HUDEP-2 (cell line): Measurements from ENCODE around the gene PCDH15.
A peak's percentile ranks its signal among the peaks of the same experiment; 100 is the strongest.

Experiments used
- DNase-seq, 76 experiments: peaks; one replicate each; lab custom pipeline; 2025; ENCODE audit not compliant: unreplicated experiment in 76 of 76; lab: John Stamatoyannopoulos, UW

PCDH15 gene

DNA sequence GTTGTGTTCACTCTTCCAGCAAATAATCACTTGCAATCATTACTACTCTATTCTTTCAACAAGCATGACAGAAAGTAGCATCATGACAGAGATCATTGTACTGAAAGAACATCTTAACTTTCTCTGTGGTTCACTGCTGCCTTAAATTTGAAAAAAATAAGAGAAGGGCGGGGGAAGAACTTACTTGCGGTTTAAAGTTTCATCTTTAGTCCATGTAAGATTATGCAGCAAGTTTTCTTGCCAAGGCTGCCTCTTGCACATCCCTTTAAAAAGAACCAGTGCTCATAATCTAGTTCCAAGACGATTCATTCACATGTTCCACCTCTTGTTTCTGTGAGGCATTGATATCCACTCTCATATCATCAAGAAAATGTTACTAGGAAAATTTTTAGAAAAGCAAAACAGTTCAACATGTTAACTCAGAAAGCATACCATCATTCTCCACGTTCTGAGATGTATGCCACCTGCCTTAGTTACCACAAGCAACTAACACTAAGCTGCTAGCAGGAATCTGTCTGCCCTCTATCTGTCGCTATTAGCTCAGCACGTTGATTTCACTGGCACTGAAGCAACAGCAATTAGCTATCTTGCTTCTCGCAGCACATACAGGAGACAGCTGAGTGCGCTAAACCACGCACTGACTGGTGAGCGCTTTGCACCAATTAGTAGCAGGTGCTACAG is at the start of gene PCDH15:
PCDH15 (minus strand) TSS at position 491 of the 681 bp plus-strand sequence. CDS start 136,969 bp downstream, outside the sequence.
- DNase-seq, result peak in 4 of 76 experiments; percentile 0 to 47 (median 28)

DNA sequence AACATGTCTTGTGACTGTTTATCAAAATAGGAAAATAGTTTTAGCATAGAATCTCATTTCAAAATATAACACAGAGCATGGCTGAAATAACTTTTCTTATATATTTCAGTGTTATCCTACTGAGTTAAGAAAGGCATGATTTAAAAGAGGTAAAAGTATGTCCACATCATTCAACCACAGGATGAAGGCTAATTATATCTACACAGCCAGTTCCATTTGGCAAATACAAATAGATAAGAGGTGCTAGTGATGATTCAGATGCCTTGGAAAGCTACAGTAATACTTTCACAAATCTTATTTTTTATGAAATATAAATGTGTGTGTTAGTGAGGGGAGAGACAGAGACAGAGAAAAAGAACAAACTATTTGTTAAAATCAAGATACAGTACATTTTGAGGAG is 42.9 kb upstream of the PCDH15 start:
- no peak for DNase-seq

DNA sequence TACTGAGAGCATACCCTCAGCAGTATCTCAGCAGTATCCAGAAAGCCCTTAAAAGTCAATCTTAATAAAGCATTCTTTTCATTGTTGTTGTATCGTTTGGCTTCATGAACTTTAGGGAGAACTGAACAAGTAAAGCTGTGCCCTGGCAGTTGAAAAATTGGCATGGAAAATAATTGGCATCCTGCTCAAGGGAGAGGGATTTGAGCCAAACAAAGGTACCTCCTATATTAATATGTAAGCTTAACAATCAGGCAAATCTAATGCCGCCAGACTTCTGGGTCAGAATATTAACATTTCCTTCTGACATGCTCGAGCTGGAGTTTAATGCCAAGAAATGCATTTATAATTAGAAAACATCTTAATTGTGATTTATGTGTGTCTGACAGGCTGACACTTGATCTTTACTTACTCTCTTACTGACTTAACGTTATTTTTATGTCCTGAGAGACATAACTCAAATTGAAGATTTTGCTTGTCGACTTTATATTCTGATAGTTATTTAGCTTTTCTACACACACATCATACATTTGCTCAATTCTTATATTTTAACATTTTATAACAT is 42.1 kb upstream of the PCDH15 start:
- no peak for DNase-seq

DNA sequence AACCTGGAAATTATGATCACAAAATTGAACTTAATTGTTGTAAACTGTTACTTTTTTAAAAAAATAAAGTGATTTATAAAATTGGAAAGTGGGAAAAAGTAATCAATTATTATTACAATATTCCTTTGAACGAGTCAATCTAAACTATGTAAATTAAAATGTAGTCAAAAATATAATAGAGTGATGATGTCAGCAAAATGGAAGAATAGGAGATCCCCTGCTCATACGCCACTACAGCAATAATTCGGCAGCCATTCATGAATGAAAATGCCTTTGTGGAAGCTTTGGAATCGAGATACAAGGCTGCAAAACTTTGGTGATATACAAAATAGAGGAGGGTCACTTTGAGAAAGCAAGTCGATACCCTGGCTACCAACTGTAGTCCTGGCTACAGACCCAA is 36.4 kb upstream of the PCDH15 start:
- no peak for DNase-seq

DNA sequence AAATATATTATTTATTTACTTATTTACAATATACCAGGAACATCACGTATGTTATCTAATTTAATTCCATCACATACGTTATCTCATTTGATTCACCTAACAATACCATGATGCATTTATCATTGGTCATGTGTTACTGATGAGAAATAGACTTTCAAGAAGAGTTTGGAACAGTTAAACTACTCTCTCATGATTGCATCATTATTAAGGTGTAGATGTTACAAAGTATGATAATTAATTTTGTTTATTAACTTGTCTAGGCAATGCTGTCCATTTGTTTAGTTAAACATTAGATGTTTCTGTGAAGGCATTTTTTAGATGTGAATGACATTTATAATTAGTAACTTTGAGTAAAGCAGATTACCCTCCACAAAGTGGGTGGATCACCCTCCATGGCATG is 32.0 kb upstream of the PCDH15 start:
- no peak for DNase-seq

DNA sequence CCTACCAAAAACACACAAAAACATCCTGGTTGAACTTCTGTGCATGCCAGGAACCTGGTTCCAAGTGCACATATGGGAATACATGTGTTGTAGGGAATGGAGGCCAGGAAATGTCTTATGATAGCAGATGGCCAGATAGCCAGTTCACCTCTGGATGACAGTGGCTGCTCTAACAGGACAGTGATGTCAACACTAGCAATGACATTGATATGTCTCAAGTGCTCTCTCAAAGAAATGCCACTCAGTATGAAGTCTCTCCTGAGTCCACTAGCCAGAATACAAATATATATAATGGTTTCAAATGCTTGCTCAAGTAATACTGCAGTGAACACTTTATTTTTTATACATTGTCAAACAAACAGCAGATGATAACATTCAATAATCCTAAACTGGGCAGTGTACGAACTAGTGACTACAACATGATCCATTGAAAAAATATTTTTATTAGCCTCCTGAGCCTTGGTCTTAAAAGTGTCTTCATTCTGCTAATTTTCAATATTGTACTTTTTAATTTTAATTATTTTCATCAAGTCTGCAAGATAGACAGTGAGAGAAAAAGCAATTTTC is 26.0 kb upstream of the PCDH15 start:
- DNase-seq, result no peak

DNA sequence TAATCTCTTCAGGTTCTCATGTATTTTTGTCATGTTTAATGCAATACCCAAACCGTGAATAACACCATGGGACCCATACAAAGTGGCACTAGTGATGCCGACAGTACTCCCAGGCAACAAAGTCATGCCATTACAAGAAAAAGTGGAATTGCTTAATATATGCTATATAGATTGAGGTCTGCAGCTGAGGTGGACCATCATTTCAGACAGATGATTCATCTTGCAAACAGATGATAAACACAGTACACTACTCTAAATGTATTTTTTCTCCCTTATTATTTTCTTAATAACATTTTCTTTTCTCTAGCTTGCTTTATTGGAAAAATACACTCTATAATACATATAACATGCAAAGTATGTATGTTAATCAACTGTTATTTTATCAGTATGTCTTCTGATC is 14.6 kb upstream of the PCDH15 start:
- DNase-seq, result no peak

DNA sequence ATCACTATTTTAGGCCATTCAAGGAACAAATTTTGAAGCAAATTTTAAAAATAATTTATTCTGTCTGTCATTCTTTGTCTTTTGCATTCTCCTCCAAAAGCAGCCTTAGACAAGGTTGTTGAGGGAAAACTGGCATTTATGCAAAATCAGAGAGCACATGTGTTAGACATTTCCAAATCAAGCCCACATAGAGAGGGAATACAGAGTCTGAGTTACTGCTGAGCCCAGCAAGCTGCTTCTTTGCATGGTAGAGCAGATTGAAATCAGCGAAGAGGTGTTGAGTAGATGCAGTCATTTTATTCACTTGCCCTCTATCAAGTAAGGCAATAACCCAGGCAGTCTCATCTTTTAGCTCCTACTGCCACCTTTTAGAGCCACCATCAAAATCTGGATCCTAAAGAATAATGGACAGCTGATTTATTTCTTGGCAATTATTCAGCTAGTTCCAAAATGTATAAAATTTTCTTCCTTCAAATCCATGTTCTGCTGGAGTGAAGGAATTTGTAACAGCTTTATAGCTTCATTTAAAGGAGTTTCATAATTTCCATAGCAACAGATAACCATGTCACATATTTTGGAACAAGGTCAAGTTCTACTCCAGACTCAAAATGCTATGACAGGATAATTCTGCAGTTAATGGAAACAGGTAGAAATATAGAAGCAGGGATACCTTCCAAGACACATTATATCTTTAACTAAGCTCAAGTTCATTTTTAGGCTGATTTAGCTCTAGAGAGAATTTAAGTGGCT is 7.3 kb upstream of the PCDH15 start:
- no peak for DNase-seq

DNA sequence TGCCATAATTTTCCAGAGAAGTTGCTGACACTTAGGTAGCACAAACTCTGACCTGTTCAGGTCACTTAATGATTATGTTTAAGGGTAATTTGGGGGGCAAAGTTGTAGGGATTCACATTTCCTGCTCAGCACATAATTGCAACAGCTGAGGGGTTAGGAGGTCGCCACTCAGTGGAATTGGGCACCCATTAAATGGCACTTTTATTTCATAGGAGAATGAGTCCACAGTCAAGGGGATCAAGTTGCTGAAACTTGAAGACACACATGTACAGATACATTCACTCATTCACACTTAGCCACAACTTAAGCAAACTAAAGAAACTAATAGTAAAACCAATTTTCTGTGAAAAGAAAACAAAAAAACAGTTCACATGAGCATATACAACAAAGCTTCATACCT is 1.5 kb downstream of the PCDH15 start:
- no peak for DNase-seq

DNA sequence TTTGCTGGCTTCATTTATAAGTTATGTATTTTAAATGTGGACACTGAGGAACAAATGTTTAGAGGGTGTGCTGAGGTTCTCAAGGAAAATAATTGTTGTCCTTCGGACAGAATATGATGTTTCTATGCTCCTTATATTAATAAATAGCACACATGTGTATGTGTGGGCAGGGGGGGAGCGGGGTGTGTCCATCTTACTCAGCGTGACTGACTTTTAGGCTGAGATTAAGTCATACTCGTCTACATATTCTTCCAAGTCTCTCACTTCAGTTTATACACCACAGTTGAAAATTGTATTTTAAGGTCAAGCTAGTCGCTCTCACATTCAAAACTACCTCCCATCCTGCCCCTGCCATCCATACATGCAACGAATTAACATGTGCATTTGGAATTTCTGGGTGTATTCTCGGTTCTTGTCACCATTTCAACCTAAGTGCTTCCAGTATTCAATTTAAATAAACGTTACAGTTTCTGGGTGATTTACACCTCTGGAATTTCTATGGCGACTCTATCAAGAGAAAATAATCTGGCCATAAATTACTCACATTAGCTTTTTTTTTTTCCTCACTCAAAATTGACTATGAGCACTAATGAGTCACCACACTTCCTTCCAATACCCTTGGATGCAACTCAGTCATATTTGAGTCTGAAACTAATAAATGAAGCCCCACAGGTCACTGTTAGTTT is 3.3 kb downstream of the PCDH15 start:
- DNase-seq, result no peak

DNA sequence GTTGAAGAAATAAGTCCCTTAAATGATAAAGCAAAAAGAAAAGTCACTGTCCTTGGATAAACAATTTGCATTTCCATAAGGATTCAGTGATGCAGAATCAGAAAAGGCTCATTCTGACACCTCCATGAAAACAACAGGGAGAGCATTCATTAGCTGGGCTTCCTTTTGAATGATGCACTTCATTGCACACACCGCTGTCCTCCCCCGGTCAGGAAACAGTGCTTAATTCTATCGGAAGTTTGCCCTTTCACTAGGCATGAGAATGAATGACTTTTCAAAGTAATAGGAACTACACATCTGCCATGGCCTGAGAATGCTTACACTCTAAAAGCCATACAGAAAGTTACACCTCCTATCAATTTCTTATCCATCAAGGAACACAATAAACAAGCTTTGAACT is 4.2 kb downstream of the PCDH15 start:
- DNase-seq, result no peak

DNA sequence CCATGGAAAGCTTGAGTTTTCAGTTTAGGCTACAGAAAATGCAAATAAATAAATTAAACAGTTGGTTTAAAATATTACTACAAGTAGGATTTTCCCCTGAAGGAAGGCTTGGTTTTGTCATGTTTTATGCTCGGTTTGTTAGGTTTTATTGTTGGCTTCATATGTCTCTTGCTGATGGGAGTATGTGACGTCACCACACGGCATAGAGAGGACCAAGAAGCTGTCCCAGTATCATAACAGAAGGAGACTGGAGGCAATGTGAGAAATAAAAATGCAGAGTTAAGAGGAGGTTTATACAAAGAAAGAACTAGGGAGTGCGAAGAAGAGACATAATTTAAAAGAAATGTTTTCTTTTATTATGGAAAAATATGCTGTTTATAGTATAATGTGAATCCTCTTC is 24.4 kb downstream of the PCDH15 start:
- DNase-seq, result no peak

DNA sequence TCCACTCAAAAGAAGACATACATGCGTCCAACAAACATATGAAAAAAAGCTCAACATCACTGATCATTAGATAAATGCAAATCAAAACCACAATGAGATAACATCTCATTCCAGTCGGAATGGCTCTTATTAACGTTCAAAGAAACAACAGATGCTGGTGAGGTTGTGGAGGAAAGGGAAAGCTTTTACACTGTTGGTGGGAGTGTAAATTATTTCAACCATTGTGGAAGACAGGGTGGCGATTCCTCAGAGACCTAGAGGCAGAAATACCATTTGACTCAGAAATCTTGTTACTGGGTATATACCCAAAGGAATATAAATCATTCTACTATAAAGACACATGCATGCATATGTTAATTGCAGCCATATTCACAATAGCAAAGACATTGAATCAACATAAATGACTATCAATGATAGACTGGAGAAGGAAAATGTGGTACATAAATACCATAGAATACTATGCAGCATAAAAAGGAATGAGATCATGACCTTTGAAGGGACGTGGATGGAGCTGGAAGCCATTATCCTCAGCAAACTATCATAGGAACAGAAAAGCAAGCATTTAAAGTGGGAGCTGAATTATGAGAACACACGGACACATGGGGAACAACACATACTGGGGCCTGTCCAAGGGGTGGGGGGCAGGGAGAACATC is 28.4 kb downstream of the PCDH15 start:
- DNase-seq, result no peak

DNA sequence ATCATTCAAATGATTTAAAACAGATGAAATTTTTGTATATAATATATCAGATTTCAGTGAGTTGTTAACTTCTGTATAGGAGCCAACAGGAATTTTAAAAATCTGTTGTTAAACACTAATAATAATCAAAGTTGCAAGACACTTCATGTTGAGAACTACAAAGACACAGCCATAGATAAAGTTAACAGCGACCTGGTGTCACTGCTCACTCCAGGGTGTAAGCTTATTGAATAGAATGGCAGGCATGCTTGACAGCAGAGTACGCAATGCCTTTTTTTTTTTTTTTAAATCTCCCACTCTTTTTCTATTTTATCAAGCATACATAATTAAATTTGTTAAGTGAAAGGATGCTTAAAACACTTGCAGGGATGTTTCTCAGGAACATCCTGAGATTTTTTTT is 32.0 kb downstream of the PCDH15 start:
- no peak for DNase-seq

DNA sequence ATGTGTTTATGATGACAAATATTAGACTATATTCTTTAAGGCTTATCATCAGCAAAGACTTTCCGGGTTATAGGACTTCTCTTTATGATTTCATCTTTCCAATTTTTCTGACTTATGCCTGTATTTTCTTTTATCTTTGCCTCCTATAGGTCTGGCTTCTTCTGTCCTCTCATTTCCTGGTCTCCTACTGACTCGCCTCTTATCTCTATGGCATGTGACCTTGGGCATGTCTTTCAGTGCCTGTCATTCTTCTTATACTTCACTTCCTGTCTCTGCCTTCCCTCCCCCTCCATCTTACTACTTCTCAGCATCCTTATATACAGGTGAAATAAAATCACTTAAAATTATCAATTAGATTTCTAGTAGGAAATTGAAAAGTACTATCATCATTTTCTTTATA is 42.2 kb downstream of the PCDH15 start:
- DNase-seq, result no peak

DNA sequence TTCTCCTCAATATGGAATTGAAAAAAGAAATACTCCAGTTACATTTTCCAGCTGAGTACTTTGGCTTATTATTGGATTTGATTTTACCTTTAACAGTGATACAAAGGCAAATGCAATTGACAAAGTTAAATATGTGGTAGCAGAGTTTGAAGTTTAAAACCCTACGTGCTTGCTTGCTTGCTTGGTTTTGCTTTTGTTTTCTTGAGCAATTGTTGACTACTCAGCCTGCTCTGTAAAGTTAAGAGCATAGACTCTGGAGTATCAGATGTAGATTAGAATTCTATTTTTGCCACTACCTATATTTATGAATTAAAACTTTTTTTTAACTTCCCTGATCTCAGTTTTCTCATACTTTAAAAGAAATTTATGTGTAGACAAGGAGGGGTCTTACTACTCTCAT is 51.4 kb downstream of the PCDH15 start:
- no peak for DNase-seq

DNA sequence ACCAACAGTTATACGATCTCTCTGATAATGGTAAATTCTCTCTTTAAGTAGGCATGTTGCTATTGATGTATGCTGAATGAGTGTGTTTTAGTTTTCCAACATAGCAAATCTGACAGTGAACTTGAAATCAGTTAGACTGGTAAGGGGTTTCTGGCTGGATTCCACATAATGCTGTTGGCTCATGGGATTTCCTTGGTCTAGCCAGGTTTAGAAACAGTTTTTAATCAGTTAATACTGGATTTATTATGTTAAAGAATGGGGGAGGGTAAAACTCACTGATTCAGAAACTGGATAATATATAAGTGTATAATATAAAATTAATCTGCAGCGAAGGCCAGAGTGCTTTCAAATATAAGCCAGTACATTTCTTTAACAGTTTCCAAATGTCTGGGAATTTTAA is 55.6 kb downstream of the PCDH15 start:
- no peak for DNase-seq

DNA sequence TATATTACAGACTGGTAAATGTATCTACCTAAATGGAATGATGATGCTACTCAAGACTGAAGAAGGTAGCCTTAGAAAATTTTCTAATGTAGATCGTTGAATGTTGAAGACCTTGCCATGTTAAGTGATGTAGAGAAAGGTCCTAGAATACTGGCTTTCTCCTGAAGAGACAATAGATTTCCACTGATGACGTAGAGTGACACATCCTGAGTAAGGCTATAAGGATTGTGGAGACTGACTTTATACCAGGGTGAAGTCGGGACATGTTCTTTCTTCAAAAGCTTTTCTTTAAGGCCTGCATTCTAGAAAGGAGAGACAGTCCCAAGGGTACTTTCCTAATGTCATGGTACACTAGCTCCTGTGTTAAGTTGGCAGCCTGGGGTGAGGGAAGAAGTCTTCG is 58.6 kb downstream of the PCDH15 start:
- no peak for DNase-seq

DNA sequence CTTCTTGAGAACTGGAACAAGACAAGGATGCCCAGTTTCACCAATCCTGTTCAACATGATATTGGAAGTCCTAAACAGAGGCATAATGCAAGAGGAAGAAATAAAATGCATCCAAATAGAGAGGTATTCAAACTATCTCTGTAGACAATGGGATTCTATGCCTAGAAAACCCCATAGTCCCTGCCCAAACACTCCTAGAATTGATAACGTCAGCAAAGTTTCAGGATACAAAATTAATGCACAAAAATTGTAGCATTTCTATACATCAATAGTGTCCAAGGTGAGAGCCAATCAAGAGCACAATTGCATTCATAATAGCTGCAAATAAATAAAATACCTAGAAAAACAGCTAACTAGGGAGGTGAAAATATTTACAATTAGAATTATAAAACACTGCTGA is 72.5 kb downstream of the PCDH15 start:
- DNase-seq, result no peak

DNA sequence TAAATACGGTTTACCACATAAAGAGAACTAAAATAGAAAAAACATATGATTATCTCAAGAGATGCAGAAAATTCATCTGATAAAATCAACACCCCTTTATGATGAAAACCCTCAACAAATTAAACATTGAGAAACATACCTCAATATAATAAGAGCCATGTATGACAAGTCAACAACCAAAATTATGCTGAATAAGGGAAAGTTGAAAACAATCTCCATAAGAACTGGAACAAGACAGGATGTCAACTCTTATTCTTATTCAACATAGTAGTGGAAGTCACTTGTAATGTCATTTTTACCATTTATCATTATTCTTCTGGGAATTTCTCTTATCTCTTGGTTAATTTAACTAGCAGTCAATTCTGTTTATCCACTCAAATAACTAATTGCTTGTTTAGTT is 79.0 kb downstream of the PCDH15 start:
- DNase-seq, result no peak

DNA sequence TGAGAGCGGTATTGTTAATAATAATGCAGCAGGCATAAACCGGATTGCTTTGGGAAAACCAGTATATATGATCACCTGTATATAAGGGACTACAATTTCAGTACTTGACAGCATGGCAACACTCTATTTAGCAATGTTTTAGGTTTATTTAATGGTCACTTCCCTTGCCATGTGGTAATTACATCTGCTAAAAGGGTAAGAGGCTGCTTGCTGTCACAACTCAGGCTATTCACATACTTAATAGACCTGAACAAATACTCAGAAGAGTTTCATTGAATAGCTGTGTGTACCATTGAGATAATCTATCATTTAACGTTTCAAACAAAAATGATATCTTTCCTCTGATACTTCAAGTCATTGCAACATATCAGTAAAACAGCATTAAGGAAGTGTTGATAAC is 90.1 kb downstream of the PCDH15 start:
- DNase-seq, result no peak
